Body of pancreas (tissue), 4 donors: Measurements from ENCODE around the gene PERM1. TPM values are rescaled to one million over a fixed set of nuclear protein-coding genes. Genes with fewer than 3 reads are reported as not detected.

Experiments
- ATAC-seq: fragments of 150-250 bp; one replicate; pipeline ENCODE4 v1.9.1; 2016
- DNase-seq, 4 donors: peaks; one replicate each; pipeline ENCODE4 v3.0.0-alpha.2; 2019
- H3K27ac ChIP-seq, 4 donors: fragments of 200-600 bp; sonication (generic); 1 replicate in 3 of 4; 2 replicates in 1 of 4; pipeline versions ENCODE4 v1.5.1 to v1.6.1; 2016 to 2019; ENCODE audit warnings: mild to moderate bottlenecking in 1 of 4, mixed read lengths in 1 of 4, moderate library complexity in 1 of 4
- H3K27me3 ChIP-seq, 2 donors: fragments of 200-600 bp; sonication (generic); one replicate each; pipeline ENCODE4 v1.6.0; 2016; ENCODE audit warnings: mild to moderate bottlenecking in 1 of 2
- H3K36me3 ChIP-seq, 2 donors: fragments of 200-600 bp; sonication (generic); replicated peaks in 1 of 2; 2 replicates each; pipeline ENCODE4 v1.5.1; 2016; ENCODE audit warnings: low read depth in 2 of 2; ENCODE audit not compliant: insufficient read depth in 1 of 2
- H3K4me1 ChIP-seq: fragments of 200-600 bp; sonication (generic); one replicate; pipeline ENCODE4 v1.6.0; 2016
- H3K4me3 ChIP-seq, 2 donors: fragments of 200-600 bp; sonication (generic); 1 replicate in 1 of 2; 2 replicates in 1 of 2; pipeline ENCODE4 v1.5.1; 2016 to 2019
- H3K9me3 ChIP-seq, 3 donors: fragments of 200-600 bp; sonication (generic); 1 replicate in 2 of 3; 2 replicates in 1 of 3; pipeline ENCODE4 v1.5.1; 2016
- CTCF ChIP-seq, 7 experiments: fragments of 450-650 bp in 4 of 7; fragments of 200-600 bp in 3 of 7; sonication (generic) in 3 of 7; IDR thresholded peaks; one replicate each; pipeline ENCODE4 v1.5.1; 2016 to 2019; ENCODE audit warnings: antibody characterized with exemption in 7 of 7
- POLR2A ChIP-seq, 3 donors: fragments of 450-650 bp; IDR thresholded peaks; one replicate each; pipeline ENCODE4 v1.6.1; 2016; ENCODE audit warnings: antibody characterized with exemption in 3 of 3, mild to moderate bottlenecking in 2 of 3
- WGBS, 2 donors: methylation state at CpG; one replicate each; pipeline ENCODE4 v1.1.5; 2017; 5-methylcytosine and 5-hydroxymethylcytosine counted together
- intact Hi-C: fragments of 100-400 bp; cut with DNase I; formaldehyde crosslinking; loops from one replicate; pipeline ENCODE4 v1.15.1; 2023
- total RNA-seq, 2 donors: library from RNA; depleted of rRNA; stranded (reverse); fragments of >200 nt; gene quantifications; one replicate each; pipeline ENCODE4 v1.1.0, GENCODE V29; 2016

Gene PERM1
- total RNA-seq, 2 donors from 2014 or later = not detected

GRCh38 chr1:956636-957035 is 25.3 kb downstream of the PERM1 start:
- H3K4me3 ChIP-seq = no peak overlapping the region
- intact Hi-C loops = no loop called here
- TF ChIP-seq CTCF (IDR thresholded peaks at IDR 0.05) (no peak), POLR2A (IDR thresholded peaks at IDR 0.05) (no peak)
- 87 to 97% methylated on average over 11 of the region's 11 CpGs for WGBS, 2 donors
- peaks cover 4 to 28% of the 10 kb centered on the region in 2 donors for H3K36me3 ChIP-seq
- no peak for DNase-seq
- peaks cover 34% of the 10 kb centered on the region for H3K4me1 ChIP-seq
- ATAC-seq = no peak
- H3K27me3 ChIP-seq = no peaks in the 10 kb centered on the region
- no peaks in the 10 kb centered on the region for H3K9me3 ChIP-seq
- H3K27ac ChIP-seq = no peak overlapping the region

DNA sequence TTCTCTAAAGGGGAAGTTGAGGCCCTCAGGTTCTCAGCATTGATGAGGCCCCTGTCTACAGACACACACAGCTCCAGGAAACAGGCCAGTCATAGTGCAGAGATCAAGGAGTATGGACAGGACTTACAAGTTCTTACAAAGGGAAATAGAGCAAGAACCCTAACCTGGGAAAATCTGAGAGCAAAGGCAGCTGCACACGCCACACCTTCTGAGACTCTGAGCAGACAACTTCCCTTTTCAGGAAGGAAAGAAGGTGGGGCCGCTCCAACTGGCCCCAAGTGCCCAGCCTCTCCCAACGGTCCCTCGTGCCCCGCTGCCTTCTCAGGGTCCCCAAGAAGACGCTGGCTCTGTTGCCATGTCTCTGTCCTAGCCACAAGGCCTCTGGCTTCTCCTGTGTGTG is 26.4 kb downstream of the PERM1 start:
- intact Hi-C loops = no loop called here
- DNase-seq = no peak
- no peaks in the 10 kb centered on the region for H3K27me3 ChIP-seq
- H3K4me1 ChIP-seq = peaks cover 29% of the 10 kb centered on the region
- TF ChIP-seq POLR2A (IDR thresholded peaks at IDR 0.05) (no peak), CTCF (IDR thresholded peaks at IDR 0.05) (no peak)
- no peaks in the 10 kb centered on the region for H3K9me3 ChIP-seq
- peaks cover 4 to 31% of the 10 kb centered on the region in 2 donors for H3K36me3 ChIP-seq
- 70 to 79% methylated on average over 6 of the region's 6 CpGs for WGBS, 2 donors
- no peak for ATAC-seq
- no peak overlapping the region for H3K4me3 ChIP-seq
- H3K27ac ChIP-seq = no peak overlapping the region

GRCh38 chr1:954927-955326 is 27.0 kb downstream of the PERM1 start:
- intact Hi-C loops = no loop called here
- no peaks in the 10 kb centered on the region for H3K9me3 ChIP-seq
- H3K4me1 ChIP-seq = peaks cover 25% of the 10 kb centered on the region
- H3K27ac ChIP-seq = no peak overlapping the region
- ATAC-seq = no peak
- WGBS, 2 donors = 86 to 92% methylated on average over 10 to 13 of the region's 13 CpGs
- TF ChIP-seq CTCF (IDR thresholded peaks at IDR 0.05) (no peak), POLR2A (IDR thresholded peaks at IDR 0.05) (no peak)
- no peaks in the 10 kb centered on the region for H3K27me3 ChIP-seq
- peaks cover 5 to 35% of the 10 kb centered on the region in 2 donors for H3K36me3 ChIP-seq
- no peak for DNase-seq
- no peak overlapping the region for H3K4me3 ChIP-seq

- intact Hi-C loops = no loop called here
- Histone ChIP-seq H3K4me1 (peaks cover 17% of the 10 kb centered on the region), H3K27me3 (no peaks in the 10 kb centered on the region), H3K9me3 (no peaks in the 10 kb centered on the region), H3K36me3 (peaks cover 8 to 40% of the 10 kb centered on the region in 2 donors), H3K4me3 (no peak overlapping the region), H3K27ac (no peak overlapping the region)
- TF ChIP-seq POLR2A (IDR thresholded peaks at IDR 0.05) (no peak), CTCF (IDR thresholded peaks at IDR 0.05) (no peak)
- DNase-seq = no peak
- ATAC-seq = no peak
- WGBS, 2 donors = 77 to 90% methylated on average over 13 to 27 of the region's 32 CpGs
Observed at GRCh38 chr1:953524-954320, 28.2 kb downstream of the PERM1 start.

- ATAC-seq (no peak), DNase-seq (no peak)
- WGBS, 2 donors = 83 to 92% methylated on average over 3 to 6 of the region's 7 CpGs
- H3K36me3 ChIP-seq = peaks cover 17 to 49% of the 10 kb centered on the region in 2 donors
- intact Hi-C loops = no loop called here
- H3K4me1 ChIP-seq = peaks cover 8% of the 10 kb centered on the region
- no peaks in the 10 kb centered on the region for H3K9me3 ChIP-seq
- TF ChIP-seq CTCF (IDR thresholded peaks at IDR 0.05) = no peak
- no peak overlapping the region for H3K4me3 ChIP-seq
- H3K27me3 ChIP-seq = no peaks in the 10 kb centered on the region
- no peak overlapping the region for H3K27ac ChIP-seq
Observed at GRCh38 chr1:952603-953002, 29.3 kb downstream of the PERM1 start.
